CD4-positive, alpha-beta T cell treated with Interleukin-6 at 100 ng/mL for 8 hours (primary cell): ENCODE results near the gene RHEBL1.

Experiments used
- DNase-seq: peaks from one replicate; pipeline ENCODE4 v3.0.0-alpha.2; 2020; ENCODE audit warnings: mixed read lengths, low spot score

RHEBL1 gene

GRCh38 chr12:49037111-49037946 is 32.5 kb downstream of the RHEBL1 start:
- no peak for DNase-seq

- no peak for DNase-seq
Observed at GRCh38 chr12:49036029-49036428, 33.8 kb downstream of the RHEBL1 start.

DNA sequence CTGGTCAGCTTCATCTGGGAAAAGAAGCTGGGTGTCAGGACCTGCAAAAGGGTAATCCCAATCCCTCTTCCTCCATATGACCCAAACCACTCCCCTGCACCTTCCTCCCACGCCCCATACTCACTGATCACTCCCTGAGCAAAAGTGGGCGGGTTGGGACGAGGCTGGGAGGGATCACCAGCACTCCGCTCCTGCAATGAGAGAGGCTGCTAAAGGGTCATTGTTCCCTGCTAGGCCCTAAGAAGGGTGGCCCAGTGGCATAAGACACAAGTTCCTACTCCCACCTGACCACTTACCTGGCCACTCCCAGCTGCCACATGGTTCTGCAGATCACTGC is 35.5 kb downstream of the RHEBL1 start:
- no peak for DNase-seq

DNA sequence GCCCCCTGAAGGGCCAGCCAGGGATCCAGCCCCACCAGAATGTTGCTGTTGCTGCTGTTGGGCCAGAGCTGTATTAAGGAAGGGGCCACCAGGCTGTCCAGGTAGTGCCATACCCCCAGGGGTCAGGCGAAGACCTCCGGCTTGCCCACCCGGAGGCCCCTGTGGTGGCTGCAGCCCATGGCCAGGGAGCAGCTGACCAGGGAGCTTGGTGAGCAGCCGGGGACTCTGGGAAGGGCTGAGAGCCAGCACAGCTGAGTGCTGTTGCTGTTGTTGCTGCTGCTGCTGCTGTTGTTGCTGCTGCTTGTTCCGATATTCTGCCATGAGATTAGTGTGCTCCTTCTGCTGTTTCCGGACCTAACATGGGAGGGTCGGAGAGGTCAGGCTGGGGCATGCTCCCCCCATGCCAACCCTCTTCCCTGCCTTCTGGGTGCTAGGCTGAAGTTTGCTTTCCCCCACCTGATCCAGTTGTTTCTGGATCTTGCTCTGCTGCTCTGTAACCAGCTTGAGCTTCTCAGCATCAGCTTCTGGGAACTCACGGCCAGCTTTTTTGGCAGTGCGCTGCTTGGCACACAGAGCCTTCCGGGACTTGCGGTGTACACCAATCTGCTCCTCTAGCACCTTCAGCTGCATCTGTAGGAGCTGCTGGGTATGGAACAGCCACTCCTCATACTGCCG is 36.0 kb downstream of the RHEBL1 start:
- DNase-seq, result no peak

- DNase-seq, result no peak
Observed at GRCh38 chr12:49032679-49033447, 36.9 kb downstream of the RHEBL1 start.

DNA sequence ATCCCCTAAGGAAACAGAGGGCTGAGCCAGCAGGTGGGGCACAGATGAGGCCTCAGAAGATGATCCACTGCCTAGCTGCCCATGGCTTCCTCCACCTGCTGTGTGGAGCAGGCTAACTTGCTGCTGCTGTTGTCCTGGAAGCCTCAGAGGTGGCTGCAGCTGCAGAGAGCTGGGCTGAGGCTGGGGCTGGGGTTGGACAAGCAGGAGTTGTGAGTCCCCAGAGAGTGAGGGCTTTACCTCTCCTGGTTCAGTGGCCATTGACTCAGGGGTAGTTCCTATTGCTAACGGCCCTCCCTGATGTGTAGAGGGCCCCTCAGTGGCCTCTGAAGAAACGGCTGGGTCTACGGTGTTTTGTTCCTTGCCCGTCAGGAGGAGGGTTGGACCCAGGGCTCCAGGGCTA is 37.5 kb downstream of the RHEBL1 start:
- DNase-seq, result no peak

GRCh38 chr12:49031573-49032161 is 38.1 kb downstream of the RHEBL1 start:
- DNase-seq, result no peak

GRCh38 chr12:49030714-49031572 is 38.8 kb downstream of the RHEBL1 start:
- DNase-seq, result no peak

- no peak for DNase-seq
Observed at GRCh38 chr12:49030119-49030518, 39.7 kb downstream of the RHEBL1 start.

DNA sequence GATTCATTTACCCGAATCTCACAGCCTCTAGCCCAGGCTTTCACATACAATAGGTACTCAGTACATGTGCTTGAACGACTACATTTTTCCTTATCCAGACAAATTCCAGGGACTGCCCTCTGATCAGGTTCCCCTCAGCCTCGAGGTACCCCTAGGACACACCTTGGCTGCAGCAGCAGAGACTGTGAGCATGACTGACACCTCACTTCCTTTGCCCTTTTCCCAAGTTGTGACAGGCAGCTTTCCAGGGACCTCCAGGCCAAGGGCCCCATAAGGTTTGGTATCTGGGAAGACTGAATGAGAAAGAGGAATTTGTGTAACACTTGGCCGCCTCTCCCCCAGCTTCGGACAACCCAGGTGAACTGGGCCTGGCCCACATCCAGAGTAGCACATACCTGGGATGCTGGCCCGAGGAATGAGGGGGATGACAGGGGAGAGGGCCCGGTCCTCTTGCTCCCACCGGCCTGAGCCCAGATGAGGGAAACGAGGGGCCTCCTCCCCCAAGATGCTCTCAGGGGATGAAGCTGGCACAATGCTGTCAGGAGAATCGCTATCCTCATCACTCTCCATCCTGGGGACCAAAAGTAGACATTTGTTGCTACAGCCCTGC is 41.0 kb downstream of the RHEBL1 start:
- DNase-seq, result no peak

- DNase-seq, result no peak
Observed at GRCh38 chr12:49027846-49028555, 41.8 kb downstream of the RHEBL1 start.

DNA sequence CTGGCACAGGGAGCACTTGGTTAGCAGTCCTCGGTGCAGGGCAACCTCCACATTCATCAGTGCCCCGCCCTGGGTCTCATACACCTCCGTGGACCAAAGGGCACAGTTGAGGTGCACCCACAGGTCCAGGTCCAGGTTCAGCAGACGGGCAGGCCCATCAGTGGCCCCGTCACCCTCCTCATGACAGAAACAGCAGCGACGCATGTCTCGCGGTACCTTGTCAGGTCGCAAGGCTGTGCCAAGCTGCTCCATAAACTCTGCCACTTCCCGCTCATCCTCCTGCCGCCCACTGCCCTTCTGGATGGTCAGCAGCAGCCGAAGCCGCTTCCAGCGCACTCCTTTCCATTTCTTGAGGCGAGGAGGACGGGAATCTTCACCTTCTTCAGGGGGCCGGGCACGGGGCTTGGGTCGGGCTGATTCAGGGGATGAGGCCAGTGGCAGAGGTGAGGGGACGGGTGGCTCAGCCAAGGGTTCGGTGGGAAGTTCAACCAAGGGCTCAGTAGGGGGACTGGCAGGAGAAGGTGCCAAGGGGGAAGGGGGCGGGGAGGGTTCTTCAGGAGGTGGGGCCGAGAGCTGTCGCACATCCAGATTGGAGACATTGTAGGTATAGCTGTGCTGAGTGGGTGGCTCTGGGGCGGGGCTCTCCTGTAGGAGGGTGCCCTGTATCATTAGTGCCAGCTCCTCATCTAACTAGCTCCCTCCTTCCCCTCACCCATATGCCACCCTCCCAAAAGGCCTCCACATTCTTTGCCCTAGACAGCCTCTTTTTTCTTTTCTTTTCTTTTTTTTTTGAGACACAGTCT is 42.9 kb downstream of the RHEBL1 start:
- DNase-seq, result no peak

DNA sequence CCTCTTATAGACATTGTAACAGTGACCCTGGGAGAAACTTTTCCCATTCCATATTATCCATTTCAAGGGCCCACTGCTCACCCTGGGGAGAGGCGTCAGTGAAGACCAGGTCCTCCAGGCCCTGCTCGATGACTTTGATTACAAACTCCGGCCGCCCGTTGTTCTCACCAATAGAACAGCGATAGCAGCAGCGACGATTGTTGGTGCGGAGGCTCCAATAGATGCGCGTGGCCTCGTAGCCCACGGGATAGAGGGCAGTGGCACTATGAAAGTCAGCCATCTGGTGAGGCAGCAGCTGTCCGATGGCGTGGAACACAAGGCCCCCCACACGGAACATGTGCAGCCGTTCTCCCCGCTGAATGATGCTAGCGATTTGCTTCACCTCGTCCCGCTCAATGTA is 43.7 kb downstream of the RHEBL1 start:
- DNase-seq, result no peak

GRCh38 chr12:49025463-49025862 is 44.3 kb downstream of the RHEBL1 start:
- DNase-seq, result no peak

DNA sequence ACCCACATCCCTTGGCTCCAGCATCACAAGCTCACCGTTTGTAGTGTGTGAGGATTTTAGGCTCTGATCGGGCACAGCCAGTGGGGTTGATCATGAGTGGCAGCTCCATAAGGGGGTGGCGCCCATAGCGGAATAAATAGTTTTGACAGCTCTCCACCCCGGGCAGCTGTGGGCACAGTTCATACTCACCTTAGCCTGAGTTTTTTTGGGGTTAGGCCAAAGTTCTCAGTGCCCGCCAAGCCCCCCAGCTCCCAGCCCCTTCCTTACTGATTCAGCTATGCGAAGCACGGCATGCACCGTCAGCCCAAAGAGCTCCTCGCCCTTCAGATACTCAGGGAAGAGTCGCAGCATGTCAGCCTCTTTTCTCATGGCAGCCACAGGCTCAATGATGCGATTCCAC is 45.2 kb downstream of the RHEBL1 start:
- DNase-seq, result no peak

- DNase-seq, result no peak
Observed at GRCh38 chr12:49023812-49024211, 46.0 kb downstream of the RHEBL1 start.

DNA sequence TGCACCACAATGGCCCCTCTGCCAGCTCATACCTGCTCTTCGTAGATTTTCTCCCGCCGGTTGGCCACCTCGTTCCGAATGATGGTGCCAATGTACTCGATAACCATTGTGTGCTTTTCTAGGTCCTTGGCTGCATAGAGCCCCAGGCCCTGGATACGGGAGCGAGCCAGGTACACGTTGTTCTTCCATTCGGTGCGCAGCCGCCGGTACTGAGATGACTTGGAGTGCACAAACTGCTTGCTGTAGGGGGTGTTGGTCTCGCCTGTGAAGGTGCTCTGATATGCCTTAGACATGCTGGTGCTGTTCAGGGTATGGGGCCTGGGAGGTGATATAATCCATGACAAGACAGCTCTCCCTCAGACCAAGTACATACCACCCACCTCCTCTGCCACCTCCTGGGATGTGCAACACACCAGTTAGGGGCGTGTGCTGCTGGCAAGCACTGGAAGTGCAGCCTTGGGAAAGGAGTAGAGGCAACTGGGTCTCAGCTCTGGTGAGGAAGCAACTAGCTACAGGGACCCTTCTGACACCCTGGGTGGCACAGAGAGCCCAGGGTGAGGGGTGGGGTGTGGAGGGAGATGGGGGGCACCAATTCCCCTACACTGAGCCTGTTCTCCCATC is 47.1 kb downstream of the RHEBL1 start:
- DNase-seq, result no peak

DNA sequence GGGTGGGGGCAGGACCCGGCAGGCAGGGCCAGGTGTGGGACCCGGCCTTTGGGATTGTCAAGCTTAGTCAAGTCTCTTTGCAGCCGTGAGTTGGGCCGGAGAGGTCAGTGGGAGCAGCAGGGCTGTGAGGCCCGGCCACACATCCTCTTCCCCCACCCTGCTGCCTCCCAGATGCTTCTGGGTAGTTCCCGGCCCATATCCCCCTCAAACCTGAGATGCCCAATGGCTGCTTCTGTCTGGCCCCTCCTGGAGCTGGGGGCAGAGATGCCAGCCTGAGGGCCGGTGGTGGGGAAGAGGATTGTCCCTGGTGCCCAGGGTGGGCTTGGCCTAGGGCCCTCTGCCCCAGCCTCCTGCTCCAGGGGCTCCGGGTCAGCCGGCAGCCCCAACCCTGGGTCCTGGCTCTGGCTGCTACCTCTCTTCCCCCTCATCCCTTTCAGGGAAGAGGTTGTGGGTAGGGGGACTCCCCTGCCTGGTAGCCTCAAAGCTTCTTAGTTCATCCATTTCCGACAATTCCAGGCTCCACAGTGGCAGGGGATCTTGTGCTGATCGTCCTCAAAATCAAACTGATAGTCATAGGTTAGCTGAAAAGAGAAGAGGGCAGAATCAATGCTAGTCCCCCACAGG is 48.4 kb downstream of the RHEBL1 start:
- DNase-seq, result no peak

DNA sequence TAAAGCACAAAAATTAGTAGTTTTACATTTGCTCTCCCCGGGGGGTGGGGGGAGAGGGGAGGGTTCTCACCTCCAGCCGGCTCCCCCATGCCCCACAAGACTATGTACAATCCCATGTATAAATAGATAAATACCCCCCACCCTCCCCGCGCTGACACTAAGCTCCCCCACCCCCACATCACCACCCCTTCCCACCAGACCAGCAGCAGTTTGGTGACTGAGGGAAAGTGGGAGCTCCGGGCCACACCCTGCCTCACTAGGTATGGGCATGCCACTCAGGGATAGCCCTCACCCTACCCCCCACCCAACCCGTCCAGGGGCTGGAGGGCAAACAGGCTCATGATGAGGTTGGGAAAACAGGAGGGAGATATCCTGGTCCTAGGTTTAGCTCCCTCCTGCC is 49.3 kb downstream of the RHEBL1 start:
- no peak for DNase-seq
